ENCODE measurements around the gene AJAP1.

The AJAP1 gene

DNA sequence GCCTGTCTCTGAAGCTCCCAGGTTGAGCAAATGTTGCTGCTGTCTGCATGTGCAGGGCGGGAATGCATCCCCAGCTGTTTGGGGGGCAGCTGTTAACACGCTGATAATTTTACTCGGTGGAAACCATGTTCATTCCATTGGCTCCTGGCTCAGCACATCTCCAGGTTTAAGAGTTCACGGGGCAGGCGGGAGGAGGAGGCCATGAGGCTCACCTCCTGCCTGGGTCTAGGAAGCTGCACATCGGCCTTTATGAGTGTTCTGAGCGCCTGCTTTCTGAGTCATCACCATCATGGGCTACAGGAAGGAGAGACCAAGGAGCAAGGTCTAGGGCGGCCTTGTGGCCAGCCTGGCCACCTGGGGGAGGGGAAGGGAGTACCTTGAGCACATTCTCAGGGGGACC lies 29.7 kb downstream of the AJAP1 start:
- no peak for DNase-seq

DNA sequence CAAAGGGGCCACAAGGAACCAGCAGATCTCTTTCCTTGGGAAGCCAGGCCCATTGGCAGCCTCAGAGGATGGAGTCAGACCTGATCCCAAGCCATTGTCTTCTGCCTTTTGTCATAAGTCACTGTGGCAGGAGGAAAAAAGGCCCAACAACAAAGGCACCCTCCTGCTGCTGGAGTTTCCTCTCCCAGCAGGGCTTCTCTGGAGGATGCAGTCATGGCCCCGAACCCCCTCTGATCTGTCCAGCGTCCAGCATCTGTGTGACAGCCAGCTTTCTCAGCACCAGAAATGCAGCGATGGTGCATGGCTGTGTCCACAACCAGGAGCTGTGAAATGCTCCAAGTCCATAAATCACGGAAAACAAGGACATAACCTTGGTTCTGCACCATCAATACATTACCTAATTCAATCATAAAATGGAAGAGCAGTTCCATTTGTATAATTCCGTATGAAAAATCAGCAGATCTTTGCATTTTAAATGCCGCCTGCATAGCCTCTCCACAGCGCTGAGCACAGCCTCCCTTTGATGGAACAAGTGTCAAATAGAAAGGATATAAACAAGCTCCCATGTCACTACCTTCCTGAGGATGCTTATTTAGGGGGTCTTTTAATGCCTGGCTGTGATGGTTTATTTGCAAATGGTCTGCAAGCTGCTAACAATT lies 30.6 kb downstream of the AJAP1 start:
- DNase-seq = no peak

GRCh38 chr1:4685523-4685865 lies 31.1 kb downstream of the AJAP1 start:
- DNase-seq = no peak

DNA sequence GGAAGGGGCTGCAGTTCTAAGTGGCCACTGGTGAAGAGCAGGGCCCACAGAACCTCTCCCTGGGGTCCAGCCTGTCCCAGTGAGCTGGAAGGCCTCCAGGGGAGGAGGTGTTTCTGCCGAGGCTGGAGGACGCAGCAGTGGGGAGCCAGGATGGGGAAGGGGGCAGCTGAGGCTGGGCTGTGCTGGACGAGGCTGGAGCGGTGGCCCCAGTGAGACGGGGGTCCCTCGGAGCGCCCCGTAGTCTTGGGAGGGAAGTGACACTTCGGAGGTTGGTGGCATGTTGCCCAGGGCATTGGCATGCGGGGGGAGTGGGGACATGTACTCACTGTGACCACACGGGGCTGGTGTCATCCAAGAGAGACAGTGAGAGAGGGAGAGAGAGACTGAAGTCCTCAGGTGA lies 33.5 kb downstream of the AJAP1 start:
- DNase-seq = no peak

- DNase-seq = no peak
Measured at GRCh38 chr1:4689271-4689935, 35.0 kb downstream of the AJAP1 start.

DNA sequence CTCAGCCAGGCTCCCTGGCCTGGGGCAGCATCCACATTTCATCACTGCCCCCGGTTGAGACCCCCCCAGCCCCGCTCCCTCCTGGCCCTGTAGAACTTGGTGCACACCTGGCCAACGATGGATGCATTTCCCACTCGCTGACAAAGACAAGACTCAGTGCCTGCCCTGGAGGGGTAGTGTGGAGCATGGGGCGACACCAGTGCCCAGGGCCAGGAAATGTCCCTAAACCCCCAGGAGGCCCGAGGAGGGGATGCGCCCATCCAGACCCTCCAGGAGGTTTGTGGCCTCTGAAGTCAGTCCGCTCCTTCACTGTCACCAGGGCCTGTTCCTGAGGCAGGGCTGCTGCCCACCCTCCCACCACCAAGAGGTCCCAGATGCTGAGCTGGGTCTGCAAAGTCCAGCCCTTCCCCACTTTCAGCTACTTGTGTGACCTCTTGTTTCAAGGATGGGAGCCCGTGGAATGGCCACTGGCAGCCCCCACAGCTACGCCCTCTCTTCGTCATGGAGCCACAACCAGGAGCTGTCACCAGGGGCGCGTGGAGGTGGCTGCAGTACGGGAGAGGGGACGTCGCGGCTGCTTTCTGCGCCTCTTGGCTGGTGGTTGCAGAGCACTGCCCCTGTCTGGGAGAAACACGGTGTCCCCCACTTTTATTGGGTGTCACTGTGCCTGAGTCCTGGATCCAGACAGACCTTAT lies 35.7 kb downstream of the AJAP1 start:
- no peak for DNase-seq

DNA sequence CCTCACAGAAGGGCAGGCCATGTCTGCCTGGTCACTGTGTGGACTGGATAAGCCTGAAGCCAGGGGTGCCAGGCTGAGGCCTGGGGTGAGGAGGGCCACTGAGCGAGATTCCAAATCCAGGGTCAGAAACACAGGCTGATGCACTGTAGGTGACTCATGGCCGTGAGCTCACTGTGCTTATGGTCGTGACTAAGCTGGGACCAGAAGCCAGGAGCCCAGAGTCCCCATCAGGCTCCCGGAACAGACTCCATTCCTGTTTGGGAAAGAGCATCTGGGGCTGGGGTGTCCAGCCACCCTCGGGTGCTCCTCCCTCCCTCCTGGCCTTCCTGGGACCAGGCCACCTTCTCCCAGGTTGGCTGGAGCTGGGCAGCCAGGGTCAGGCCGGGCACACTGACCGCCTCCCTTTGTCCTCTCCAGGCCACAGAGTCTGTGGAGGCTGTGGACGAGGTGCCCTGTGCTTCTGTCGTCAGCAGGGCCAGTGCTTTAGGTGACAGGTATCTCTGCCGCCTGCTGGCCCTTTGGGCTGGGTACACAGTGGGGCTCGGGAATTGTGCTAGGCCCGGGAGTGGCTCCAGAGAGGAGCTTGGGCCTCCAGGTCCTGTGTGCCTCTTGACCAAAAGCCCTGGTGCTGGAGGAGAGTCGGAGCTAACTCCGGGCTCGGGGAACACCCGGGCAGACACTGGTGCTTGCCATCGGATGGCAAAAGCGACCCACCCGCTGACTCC lies 36.7 kb downstream of the AJAP1 start:
- no peak for DNase-seq

GRCh38 chr1:4691766-4692405 lies 37.5 kb downstream of the AJAP1 start:
- DNase-seq = no peak

DNA sequence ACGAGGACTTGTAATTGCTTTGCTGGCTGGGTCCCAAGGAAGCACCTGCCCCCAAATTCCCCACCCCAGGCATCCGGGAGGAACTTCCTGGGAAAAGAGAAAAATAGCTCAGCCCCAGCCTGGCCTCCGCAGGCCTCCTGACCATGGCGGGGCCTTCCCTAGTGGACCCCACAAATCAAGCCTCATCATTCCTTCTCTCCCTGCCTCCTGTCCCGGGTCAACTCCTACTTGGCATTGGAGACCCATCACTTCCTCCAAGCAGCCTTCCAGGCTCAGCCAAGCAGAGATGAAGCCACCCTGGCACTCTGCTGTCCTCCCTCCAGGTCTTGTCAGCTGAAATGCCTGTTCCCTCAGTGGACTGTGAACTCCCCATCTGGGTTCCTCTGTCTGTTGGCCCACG lies 38.0 kb downstream of the AJAP1 start:
- no peak for DNase-seq

DNA sequence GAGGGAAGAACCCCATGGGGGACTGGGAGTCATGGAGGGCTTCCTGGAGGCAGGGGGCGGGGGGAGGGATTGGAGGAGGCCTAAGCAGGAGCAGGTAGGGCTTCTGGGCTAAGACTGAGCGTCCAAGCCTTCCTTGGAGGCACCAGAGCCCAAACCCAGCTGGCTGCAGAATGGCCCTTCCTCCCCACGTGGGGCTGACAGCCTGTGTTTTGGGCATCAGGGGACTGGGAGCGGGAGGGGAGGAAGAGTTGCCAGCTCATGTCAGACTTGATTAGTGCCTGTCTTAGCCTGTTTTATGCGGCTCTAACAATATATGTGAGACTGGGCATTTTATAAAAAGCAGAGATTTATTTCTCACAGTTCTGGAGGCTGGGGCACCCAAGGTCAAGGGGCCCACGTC lies 38.9 kb downstream of the AJAP1 start:
- no peak for DNase-seq

GRCh38 chr1:4693891-4694290 lies 39.5 kb downstream of the AJAP1 start:
- DNase-seq = no peak

DNA sequence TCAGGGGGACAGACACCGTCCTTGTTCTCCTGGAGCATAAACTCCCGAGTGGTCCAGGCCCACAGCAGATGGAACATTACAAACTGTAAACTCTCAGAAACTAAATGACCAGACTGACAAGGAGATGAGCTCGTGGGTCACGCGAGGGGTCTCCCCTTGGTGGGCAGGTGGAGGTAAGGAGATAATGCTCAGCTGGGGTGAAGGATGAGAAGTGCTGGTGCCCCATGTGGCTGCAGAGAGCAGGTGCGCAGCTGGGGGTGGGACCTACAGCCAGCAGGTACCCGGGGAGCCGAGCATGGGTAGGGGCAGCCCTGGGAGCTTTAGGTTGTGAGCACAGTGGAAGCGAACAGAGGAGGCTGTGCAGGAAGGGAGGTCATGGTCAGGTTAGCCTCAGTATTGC lies 40.1 kb downstream of the AJAP1 start:
- no peak for DNase-seq

GRCh38 chr1:4695241-4695640 lies 40.8 kb downstream of the AJAP1 start:
- no peak for DNase-seq

DNA sequence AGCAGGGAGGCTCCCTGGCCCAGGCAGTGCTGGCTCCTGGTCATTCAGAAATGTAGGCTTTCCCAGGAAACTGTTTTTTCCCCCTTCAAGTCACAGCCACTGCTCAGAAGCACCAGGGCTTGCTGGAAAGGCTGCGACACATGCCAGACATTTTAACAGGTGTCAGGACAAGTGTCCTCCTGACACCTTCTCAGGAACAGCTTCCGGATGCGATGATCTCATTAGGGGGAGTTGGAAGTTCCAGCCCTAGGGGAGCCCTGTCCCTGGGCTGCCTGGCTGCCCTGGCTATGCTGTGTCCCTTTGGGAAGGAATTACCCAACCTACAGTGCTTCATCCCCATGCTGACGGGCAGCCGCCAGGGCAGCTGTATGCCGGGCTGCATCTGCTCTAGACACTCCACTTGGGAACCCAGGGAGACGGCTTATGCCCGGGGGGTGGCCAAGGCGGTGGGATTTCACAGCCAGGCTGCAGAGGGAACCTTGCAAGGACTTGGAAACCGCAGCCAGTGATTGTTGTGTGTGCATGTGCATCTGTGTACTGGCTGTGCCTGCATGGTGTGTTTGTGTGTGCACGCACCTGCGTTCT lies 41.8 kb downstream of the AJAP1 start:
- no peak for DNase-seq

GRCh38 chr1:4696753-4697152 lies 42.3 kb downstream of the AJAP1 start:
- DNase-seq = no peak

GRCh38 chr1:4697801-4698200 lies 43.4 kb downstream of the AJAP1 start:
- no peak for DNase-seq

DNA sequence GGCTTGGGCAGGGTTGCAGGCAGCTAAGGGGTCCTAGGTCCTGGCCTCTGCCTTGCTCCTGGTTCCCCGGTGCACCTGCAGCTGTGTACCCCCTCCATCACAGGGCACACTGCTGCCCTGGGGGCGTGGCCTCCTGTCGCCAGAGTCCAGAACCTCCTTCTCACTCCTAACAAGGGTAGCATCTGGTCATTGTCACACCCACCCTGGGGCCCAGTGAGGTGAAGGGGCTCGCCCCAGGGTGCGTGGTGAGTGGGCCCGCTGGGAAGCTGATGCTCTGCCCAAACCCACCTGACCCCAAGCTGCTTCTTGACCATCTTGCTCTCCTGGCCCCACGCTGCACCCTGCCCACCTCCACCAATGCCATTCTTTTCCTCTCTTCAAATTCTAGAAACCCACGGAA lies 44.5 kb downstream of the AJAP1 start:
- no peak for DNase-seq

GRCh38 chr1:4699376-4700301 lies 45.2 kb downstream of the AJAP1 start:
- no peak for DNase-seq

GRCh38 chr1:4700801-4701200 lies 46.4 kb downstream of the AJAP1 start:
- no peak for DNase-seq

DNA sequence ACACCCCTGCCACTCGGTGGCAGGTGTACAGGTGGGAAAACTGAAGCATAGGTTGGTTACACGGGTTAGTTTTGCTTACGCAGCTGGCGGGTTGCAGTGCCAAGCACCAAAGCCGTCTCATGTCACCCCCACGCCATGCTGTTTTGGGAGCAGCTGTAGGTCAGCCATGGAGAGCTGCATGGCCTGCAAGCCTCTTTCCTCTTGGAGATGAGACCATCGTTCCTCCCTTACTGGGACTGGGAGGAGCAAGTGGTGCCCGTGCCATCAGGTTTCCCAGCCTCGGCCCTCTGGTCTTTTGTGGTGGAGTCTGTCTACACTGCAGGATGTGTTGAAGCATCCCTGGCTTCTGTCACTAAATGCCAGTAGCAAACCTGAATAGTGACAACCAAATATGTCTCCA lies 46.9 kb downstream of the AJAP1 start:
- DNase-seq = no peak

DNA sequence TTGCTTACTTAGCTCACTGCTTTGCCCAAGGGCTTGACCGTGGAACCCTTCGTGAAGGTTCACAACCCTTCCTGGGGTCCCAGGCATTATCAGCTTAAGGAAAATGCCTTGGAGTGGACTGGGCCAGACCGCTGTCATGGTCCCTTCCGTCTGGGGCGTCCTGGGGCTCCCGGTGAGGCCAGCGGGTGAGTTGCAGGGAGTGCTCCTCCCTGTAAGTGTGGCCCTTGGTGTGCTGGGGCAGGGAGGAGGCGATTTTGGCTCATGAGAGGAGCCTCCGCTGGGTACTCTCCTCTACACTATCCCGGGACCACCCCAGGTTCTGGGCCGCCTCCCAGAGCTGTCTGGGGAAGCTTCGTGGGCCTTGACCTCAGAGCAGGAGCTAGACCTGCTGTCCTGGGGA lies 48.1 kb downstream of the AJAP1 start:
- DNase-seq = no peak

- DNase-seq = no peak
Measured at GRCh38 chr1:4702932-4703331, 48.5 kb downstream of the AJAP1 start.
